Testis (tissue), 2 donors: Measurements from ENCODE around the gene UGT1A8.

Experiments used
- POLR2A ChIP-seq: fragments of 450-650 bp; IDR thresholded peaks from one replicate; pipeline ENCODE4 v1.6.1; 2017; ENCODE audit warnings: antibody characterized with exemption, mild to moderate bottlenecking, moderate library complexity
- TF ChIP-seq, protein P1 (sequence below), 3 experiments: fragments of 450-650 bp in 2 of 3; fragments of 200-600 bp in 1 of 3; sonication (generic) in 1 of 3; IDR thresholded peaks; one replicate each; pipeline ENCODE4 v1.5.1; 2016 to 2019; ENCODE audit warnings: antibody characterized with exemption in 3 of 3, mild to moderate bottlenecking in 2 of 3, moderate library complexity in 1 of 3

DNA sequence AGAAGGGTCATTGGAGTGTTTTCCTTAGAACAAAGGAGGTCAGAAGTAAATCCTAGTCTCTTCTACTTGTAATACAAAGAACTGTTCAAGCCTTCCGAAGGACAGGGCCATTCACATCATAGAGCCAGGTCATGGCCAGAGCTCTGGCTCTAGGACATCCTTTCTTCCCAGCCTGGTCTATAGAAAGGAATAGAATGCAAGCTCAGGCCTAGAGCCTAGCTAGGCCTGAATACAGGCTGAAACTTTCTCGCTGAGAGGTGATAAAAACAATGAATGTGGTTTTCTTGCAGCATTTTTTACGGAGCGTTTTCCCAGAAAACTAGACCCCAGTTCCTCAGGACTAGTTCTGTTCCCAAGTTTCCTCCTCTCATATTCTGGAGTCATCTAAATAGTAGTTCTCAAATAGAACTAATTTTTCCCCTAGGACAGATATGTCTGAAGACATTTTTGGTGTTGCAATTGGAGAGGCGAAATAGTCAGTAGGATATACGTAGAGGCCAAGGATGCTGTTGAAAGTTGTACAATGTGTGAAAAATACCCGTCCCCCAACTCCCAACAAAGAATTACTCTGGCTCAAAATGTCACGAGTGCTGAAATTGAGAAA, 82.1 kb downstream of the UGT1A8 start:
- TF ChIP-seq POLR2A: no peak
- TF ChIP-seq, protein P1, sequence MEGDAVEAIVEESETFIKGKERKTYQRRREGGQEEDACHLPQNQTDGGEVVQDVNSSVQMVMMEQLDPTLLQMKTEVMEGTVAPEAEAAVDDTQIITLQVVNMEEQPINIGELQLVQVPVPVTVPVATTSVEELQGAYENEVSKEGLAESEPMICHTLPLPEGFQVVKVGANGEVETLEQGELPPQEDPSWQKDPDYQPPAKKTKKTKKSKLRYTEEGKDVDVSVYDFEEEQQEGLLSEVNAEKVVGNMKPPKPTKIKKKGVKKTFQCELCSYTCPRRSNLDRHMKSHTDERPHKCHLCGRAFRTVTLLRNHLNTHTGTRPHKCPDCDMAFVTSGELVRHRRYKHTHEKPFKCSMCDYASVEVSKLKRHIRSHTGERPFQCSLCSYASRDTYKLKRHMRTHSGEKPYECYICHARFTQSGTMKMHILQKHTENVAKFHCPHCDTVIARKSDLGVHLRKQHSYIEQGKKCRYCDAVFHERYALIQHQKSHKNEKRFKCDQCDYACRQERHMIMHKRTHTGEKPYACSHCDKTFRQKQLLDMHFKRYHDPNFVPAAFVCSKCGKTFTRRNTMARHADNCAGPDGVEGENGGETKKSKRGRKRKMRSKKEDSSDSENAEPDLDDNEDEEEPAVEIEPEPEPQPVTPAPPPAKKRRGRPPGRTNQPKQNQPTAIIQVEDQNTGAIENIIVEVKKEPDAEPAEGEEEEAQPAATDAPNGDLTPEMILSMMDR (IDR thresholded peaks at IDR 0.05): no peak
